ENCODE measurements around the gene SCGB1C2. TPM values are rescaled to one million over a fixed set of nuclear protein-coding genes. Genes with fewer than 3 reads are reported as not detected.

SCGB1C2 gene
- total RNA-seq, 3 donors from 2014 or later (not counting 1 experiment from before 2014, with no cell fraction given): not detected

DNA sequence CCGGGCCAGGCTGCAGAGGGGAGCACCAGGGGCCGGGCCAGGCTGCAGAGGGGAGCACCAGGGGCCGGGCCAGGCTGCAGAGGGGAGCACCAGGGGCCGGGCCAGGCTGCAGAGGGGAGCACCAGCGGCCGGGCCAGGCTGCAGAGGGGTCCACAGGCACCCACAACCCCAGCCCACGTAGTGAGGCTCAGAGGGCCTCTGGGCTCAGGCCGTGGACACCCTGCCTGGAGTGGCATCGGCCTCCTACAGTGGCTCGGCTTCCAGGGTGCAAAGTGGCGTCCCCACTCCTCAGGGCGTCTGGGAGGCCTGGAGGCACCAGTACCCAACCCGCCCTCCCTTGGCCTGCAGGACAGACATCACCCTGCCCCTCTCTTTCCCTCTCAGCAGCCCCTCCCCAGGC, 34.5 kb downstream of the SCGB1C2 start:
- no peak overlapping the region for H3K4me3 Mint-ChIP-seq

DNA sequence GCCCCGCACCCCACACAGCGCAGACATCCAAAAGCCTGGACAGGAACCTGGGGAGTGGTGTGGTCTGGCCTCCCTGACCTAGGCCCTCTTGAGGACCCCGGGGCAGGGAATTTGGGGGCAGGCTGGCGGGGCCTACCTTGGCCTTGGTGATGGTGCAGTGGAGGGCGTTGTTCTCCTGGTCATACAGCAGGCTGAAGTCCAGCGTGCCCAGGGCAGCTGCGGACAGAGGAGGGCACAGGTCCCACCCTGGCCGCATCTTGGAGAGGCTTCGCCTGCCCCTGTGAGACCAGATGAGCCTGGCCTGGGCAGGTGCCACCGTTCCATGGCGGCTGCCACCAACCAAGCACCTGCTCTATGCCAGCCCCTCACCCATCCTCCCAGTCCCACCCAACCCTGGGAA, 35.0 kb downstream of the SCGB1C2 start:
- intact Hi-C loops (cut with micrococcal nuclease): no loop called here

More for the DNA sequence above, 34.5 kb downstream of the SCGB1C2 start:
- no peaks in the 10 kb centered on the region for H3K4me1 ChIP-seq (ENCODE audit: control insufficient read depth, insufficient read depth, low read length)
- H3K9me3 Mint-ChIP-seq: no peaks in the 10 kb centered on the region
- no peaks in the 10 kb centered on the region for H3K27me3 ChIP-seq (ENCODE audit: control insufficient read depth, insufficient read depth, low read length)
- no peak overlapping the region for H3K4me3 ChIP-seq (ENCODE audit: low read length)
- no peak overlapping the region for H3K27ac ChIP-seq (ENCODE audit: low read length)
- H3K9me3 ChIP-seq (ENCODE audit: control insufficient read depth, insufficient read depth, low read length): no peaks in the 10 kb centered on the region
- 86% methylated on average over 12 of the region's 13 CpGs for WGBS (ENCODE audit: insufficient coverage)
- no peaks in the 10 kb centered on the region for H3K36me3 ChIP-seq (ENCODE audit: control insufficient read depth, insufficient read depth, low read length)
- H3K4me1 Mint-ChIP-seq: peaks cover 0 to 7% of the 10 kb centered on the region in 2 donors
- intact Hi-C loops (cut with micrococcal nuclease): no loop called here
- H3K27me3 Mint-ChIP-seq (ENCODE audit: low read depth in 2 of 2): no peaks in the 10 kb centered on the region
- DNase-seq (no peak), ATAC-seq (no peak)
- H3K36me3 Mint-ChIP-seq: no peaks in the 10 kb centered on the region
- no peak overlapping the region for H3K27ac Mint-ChIP-seq
- TF ChIP-seq, protein P1, sequence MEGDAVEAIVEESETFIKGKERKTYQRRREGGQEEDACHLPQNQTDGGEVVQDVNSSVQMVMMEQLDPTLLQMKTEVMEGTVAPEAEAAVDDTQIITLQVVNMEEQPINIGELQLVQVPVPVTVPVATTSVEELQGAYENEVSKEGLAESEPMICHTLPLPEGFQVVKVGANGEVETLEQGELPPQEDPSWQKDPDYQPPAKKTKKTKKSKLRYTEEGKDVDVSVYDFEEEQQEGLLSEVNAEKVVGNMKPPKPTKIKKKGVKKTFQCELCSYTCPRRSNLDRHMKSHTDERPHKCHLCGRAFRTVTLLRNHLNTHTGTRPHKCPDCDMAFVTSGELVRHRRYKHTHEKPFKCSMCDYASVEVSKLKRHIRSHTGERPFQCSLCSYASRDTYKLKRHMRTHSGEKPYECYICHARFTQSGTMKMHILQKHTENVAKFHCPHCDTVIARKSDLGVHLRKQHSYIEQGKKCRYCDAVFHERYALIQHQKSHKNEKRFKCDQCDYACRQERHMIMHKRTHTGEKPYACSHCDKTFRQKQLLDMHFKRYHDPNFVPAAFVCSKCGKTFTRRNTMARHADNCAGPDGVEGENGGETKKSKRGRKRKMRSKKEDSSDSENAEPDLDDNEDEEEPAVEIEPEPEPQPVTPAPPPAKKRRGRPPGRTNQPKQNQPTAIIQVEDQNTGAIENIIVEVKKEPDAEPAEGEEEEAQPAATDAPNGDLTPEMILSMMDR (IDR thresholded peaks at IDR 0.05): no peak

DNA sequence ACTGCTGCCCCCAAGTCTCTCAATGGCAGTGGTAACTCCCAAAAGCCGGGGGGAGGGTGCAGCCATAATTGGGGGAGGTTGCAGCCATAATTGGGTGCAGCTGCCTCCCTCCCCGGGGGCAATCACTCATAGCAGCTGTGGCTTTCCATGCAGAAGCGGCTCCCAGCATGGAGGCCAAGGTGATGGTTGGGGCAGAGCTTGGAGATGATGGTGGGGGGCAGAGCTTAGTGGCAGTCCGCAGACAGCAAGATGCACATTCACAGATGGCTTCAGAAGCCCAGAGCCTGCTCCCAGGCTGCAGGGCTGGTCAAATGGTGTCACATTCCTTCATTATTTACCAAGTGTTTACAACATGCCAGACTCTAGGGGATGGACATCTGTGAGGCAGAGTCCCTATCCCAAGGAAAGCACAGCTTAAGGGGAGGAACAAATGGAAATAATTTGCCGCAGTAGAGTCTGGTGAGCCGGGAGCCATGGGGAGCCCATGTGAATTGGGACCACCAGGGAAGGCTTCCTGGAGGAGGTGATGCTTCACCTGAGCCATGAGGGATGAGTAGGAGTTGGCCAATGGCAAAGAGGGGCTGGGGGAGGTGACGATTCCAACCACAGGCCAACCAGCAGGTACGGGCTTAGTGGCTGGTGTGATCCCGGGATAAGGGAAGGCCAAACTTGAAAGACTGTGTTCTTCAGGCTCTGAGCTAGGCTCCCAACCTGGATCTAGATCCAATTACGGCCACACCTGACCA, 36.0 kb downstream of the SCGB1C2 start:
- Mint-ChIP-seq H3K36me3 (no peaks in the 10 kb centered on the region), H3K27me3 (ENCODE audit: low read depth in 2 of 2) (peaks cover 3 to 12% of the 10 kb centered on the region in 2 donors), H3K4me1 (peaks cover 0 to 7% of the 10 kb centered on the region in 2 donors), H3K27ac (no peak overlapping the region), H3K4me3 (no peak overlapping the region), H3K9me3 (no peaks in the 10 kb centered on the region)
- intact Hi-C loops (cut with micrococcal nuclease): no loop called here
- TF ChIP-seq, protein P1 (IDR thresholded peaks at IDR 0.05): no peak
- ATAC-seq (no peak), DNase-seq (no peak)
- Histone ChIP-seq H3K4me3 (ENCODE audit: low read length) (no peak overlapping the region), H3K27me3 (ENCODE audit: control insufficient read depth, insufficient read depth, low read length) (no peaks in the 10 kb centered on the region), H3K36me3 (ENCODE audit: control insufficient read depth, insufficient read depth, low read length) (no peaks in the 10 kb centered on the region), H3K9me3 (ENCODE audit: control insufficient read depth, insufficient read depth, low read length) (no peaks in the 10 kb centered on the region), H3K27ac (ENCODE audit: low read length) (no peak overlapping the region), H3K4me1 (ENCODE audit: control insufficient read depth, insufficient read depth, low read length) (no peaks in the 10 kb centered on the region)
- WGBS (ENCODE audit: insufficient coverage): 80% methylated on average over 10 of the region's 10 CpGs

More for the DNA sequence above, 35.0 kb downstream of the SCGB1C2 start:
- no peaks in the 10 kb centered on the region for H3K36me3 Mint-ChIP-seq
- Histone ChIP-seq H3K27me3 (ENCODE audit: control insufficient read depth, insufficient read depth, low read length) (no peaks in the 10 kb centered on the region), H3K4me1 (ENCODE audit: control insufficient read depth, insufficient read depth, low read length) (no peaks in the 10 kb centered on the region), H3K27ac (ENCODE audit: low read length) (no peak overlapping the region), H3K4me3 (ENCODE audit: low read length) (no peak overlapping the region), H3K36me3 (ENCODE audit: control insufficient read depth, insufficient read depth, low read length) (no peaks in the 10 kb centered on the region), H3K9me3 (ENCODE audit: control insufficient read depth, insufficient read depth, low read length) (no peaks in the 10 kb centered on the region)
- H3K9me3 Mint-ChIP-seq: no peaks in the 10 kb centered on the region
- peaks cover 0 to 7% of the 10 kb centered on the region in 2 donors for H3K4me1 Mint-ChIP-seq
- peaks cover 0 to 3% of the 10 kb centered on the region in 2 donors for H3K27me3 Mint-ChIP-seq (ENCODE audit: low read depth in 2 of 2)
- TF ChIP-seq, protein P1 (IDR thresholded peaks at IDR 0.05): no peak
- ATAC-seq: no peak
- WGBS (ENCODE audit: insufficient coverage): 84% methylated on average over 11 of the region's 11 CpGs
- H3K4me3 Mint-ChIP-seq: no peak overlapping the region
- no peak overlapping the region for H3K27ac Mint-ChIP-seq
- no peak for DNase-seq

DNA sequence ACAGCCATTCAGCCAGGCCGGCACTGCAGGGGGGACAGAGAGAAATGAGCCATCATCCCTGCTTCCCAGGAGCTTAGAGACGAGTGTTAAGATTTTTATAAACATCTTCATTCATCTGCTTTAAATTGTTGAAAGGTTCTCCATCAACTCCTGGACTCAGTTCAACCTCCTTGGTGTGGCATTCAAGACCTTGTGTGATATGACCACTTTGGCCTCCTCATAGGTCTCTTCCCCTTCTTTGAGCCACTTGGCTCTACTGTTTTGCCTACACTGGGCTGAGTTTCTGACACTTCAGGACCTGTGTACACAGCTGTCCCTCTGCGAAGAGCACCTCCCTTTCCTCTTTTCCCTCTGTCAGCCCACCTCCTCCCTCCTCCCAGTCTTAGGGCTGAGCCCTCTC, 39.8 kb downstream of the SCGB1C2 start:
- Mint-ChIP-seq H3K4me1 (no peaks in the 10 kb centered on the region), H3K27ac (no peak overlapping the region), H3K27me3 (ENCODE audit: low read depth in 2 of 2) (peaks cover 11 to 17% of the 10 kb centered on the region in 2 donors), H3K9me3 (no peaks in the 10 kb centered on the region), H3K36me3 (no peaks in the 10 kb centered on the region), H3K4me3 (no peak overlapping the region)
- H3K27ac ChIP-seq (ENCODE audit: low read length): no peak overlapping the region
- H3K4me1 ChIP-seq (ENCODE audit: control insufficient read depth, insufficient read depth, low read length): peaks cover 3% of the 10 kb centered on the region
- DNase-seq: no peak
- H3K27me3 ChIP-seq (ENCODE audit: control insufficient read depth, insufficient read depth, low read length): peaks cover 10% of the 10 kb centered on the region
- H3K4me3 ChIP-seq (ENCODE audit: low read length): no peak overlapping the region
- H3K36me3 ChIP-seq (ENCODE audit: control insufficient read depth, insufficient read depth, low read length): no peaks in the 10 kb centered on the region
- intact Hi-C loops (cut with micrococcal nuclease): no loop called here
- TF ChIP-seq, protein P1 (IDR thresholded peaks at IDR 0.05): no peak
- ATAC-seq: no peak
- no peaks in the 10 kb centered on the region for H3K9me3 ChIP-seq (ENCODE audit: control insufficient read depth, insufficient read depth, low read length)
- 84% methylated on average over 3 of the region's 3 CpGs for WGBS (ENCODE audit: insufficient coverage)
